Activated T-cell treated with anti-CD3 and anti-CD28 coated beads, Interleukin-2, amount 50 U/mL, for 24 hours (primary cell): ENCODE data around the gene HIPK2.

ENCODE experiments used
- DNase-seq: peaks from one replicate; pipeline ENCODE4 v3.0.0-alpha.2; 2020
- H3K27ac Mint-ChIP-seq: 2 replicates; pipeline ENCODE4 v1.8.0; 2020; ENCODE audit warnings: mild to moderate bottlenecking, mixed read lengths
- H3K27me3 Mint-ChIP-seq: 2 replicates; pipeline ENCODE4 v1.8.0; 2020; ENCODE audit warnings: mixed read lengths
- H3K36me3 Mint-ChIP-seq: 2 replicates; pipeline ENCODE4 v1.8.0; 2020; ENCODE audit warnings: low read depth, mixed read lengths
- H3K4me1 Mint-ChIP-seq: 2 replicates; pipeline ENCODE4 v1.8.0; 2020; ENCODE audit warnings: low read depth, mixed read lengths
- H3K4me3 Mint-ChIP-seq: 2 replicates; pipeline ENCODE4 v1.8.0; 2020; ENCODE audit warnings: mild to moderate bottlenecking, moderate library complexity, mixed read lengths
- H3K9me3 Mint-ChIP-seq: 2 replicates; pipeline ENCODE4 v1.8.0; 2020; ENCODE audit warnings: mixed read lengths

Gene HIPK2

GRCh38 chr7:139726485-139726869 lies 51.3 kb downstream of the HIPK2 start:
- no peak for DNase-seq
- Mint-ChIP-seq H3K4me3 (no peak overlapping the region), H3K27ac (peak overlapping the region; percentile 47), H3K36me3 (peaks cover 15% of the 10 kb centered on the region), H3K9me3 (no peaks in the 10 kb centered on the region), H3K27me3 (no peaks in the 10 kb centered on the region), H3K4me1 (peaks cover 57% of the 10 kb centered on the region)

DNA sequence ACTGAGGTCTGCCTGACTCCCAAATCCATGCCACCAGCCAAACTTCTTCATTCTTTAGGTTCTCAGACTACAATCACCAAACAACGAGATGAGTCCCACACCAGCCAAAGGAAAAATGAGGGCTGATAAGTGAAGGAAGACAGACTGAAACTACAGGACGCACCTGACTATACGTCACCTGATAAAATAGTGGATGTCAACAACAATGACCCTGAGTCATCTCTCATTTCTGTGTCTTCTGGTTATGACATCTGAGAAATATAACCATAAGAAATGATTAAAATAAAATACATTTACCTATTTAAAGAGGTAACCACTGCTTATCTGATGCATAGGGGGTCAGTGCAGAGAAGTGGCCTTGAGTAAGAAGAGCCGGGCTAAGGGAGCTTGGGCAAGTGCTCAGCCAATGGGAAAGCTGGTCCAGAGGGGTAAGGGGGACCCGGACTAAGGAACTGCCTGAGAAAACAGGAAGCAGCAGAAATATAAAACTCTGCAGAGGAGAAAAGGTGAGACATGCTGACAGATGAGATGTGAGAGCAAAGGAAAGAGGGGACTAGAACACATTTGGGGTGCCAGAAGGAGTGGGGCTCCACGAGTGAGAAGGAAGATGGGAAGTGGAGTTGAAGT lies 51.8 kb downstream of the HIPK2 start:
- Mint-ChIP-seq H3K36me3 (peaks cover 15% of the 10 kb centered on the region), H3K27me3 (no peaks in the 10 kb centered on the region), H3K4me1 (peaks cover 51% of the 10 kb centered on the region), H3K9me3 (no peaks in the 10 kb centered on the region), H3K27ac (peak overlapping the region; percentile 47), H3K4me3 (no peak overlapping the region)
- DNase-seq = no peak

- Mint-ChIP-seq H3K27me3 (no peaks in the 10 kb centered on the region), H3K27ac (no peak overlapping the region), H3K4me3 (no peak overlapping the region), H3K4me1 (peaks cover 46% of the 10 kb centered on the region), H3K36me3 (peaks cover 15% of the 10 kb centered on the region), H3K9me3 (no peaks in the 10 kb centered on the region)
- peak; percentile 16 for DNase-seq
Observed at GRCh38 chr7:139725077-139725476, 52.7 kb downstream of the HIPK2 start.

- H3K27me3 Mint-ChIP-seq = no peaks in the 10 kb centered on the region
- no peaks in the 10 kb centered on the region for H3K36me3 Mint-ChIP-seq
- H3K4me3 Mint-ChIP-seq = no peak overlapping the region
- H3K27ac Mint-ChIP-seq = no peak overlapping the region
- DNase-seq = no peak
- H3K9me3 Mint-ChIP-seq = no peaks in the 10 kb centered on the region
- H3K4me1 Mint-ChIP-seq = peaks cover 34% of the 10 kb centered on the region
Observed at GRCh38 chr7:139722604-139723003, 55.2 kb downstream of the HIPK2 start.

- H3K4me3 Mint-ChIP-seq = no peak overlapping the region
- H3K4me1 Mint-ChIP-seq = peaks cover 26% of the 10 kb centered on the region
- H3K27me3 Mint-ChIP-seq = no peaks in the 10 kb centered on the region
- H3K9me3 Mint-ChIP-seq = no peaks in the 10 kb centered on the region
- peaks cover 6% of the 10 kb centered on the region for H3K36me3 Mint-ChIP-seq
- DNase-seq = no peak
- H3K27ac Mint-ChIP-seq = no peak overlapping the region
Observed at GRCh38 chr7:139721821-139722220, 56.0 kb downstream of the HIPK2 start.

- DNase-seq = no peak
- Mint-ChIP-seq H3K27ac (no peak overlapping the region), H3K4me3 (no peak overlapping the region)
Observed at GRCh38 chr7:139721417-139721816, 56.4 kb downstream of the HIPK2 start.

DNA sequence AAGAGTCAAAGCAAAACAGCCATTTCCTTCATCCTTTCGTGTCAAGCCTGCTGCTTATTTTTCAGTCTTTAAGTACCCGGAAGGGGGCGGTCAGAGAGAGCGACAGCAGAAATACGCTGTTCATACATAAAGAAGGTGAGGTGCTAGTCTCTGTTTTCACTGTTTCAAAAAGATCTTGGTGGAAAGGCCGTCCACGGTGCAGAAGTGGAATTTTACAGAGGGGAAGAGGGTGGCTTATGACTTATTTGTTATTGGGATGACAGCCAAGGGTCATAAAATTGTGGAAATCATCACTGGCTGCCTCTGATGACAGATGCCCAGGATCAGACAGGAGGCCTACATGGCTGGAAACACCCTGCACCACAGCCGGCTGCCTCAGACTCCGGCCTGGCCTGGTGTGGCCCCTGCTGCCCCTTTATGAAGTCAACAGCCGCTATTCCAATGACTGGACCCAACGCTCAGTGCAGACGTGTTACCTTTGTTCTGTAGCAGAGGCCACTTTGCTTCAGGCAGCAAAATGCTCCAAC lies 57.0 kb downstream of the HIPK2 start:
- no peak for DNase-seq
- Mint-ChIP-seq H3K9me3 (no peaks in the 10 kb centered on the region), H3K4me1 (peaks cover 16% of the 10 kb centered on the region), H3K27me3 (no peaks in the 10 kb centered on the region), H3K4me3 (no peak overlapping the region), H3K36me3 (peaks cover 16% of the 10 kb centered on the region), H3K27ac (no peak overlapping the region)

More at GRCh38 chr7:139721417-139721816, 56.4 kb downstream of the HIPK2 start:
- H3K27me3 Mint-ChIP-seq = no peaks in the 10 kb centered on the region
- H3K36me3 Mint-ChIP-seq = peaks cover 10% of the 10 kb centered on the region
- peaks cover 22% of the 10 kb centered on the region for H3K4me1 Mint-ChIP-seq
- no peaks in the 10 kb centered on the region for H3K9me3 Mint-ChIP-seq

- DNase-seq = no peak
- peaks cover 12% of the 10 kb centered on the region for H3K4me1 Mint-ChIP-seq
- no peak overlapping the region for H3K27ac Mint-ChIP-seq
- peaks cover 22% of the 10 kb centered on the region for H3K36me3 Mint-ChIP-seq
- H3K9me3 Mint-ChIP-seq = no peaks in the 10 kb centered on the region
- no peak overlapping the region for H3K4me3 Mint-ChIP-seq
- no peaks in the 10 kb centered on the region for H3K27me3 Mint-ChIP-seq
Observed at GRCh38 chr7:139720186-139720585, 57.6 kb downstream of the HIPK2 start.

GRCh38 chr7:139718859-139719258 lies 58.9 kb downstream of the HIPK2 start:
- no peaks in the 10 kb centered on the region for H3K27me3 Mint-ChIP-seq
- no peak overlapping the region for H3K4me3 Mint-ChIP-seq
- peaks cover 32% of the 10 kb centered on the region for H3K36me3 Mint-ChIP-seq
- no peak for DNase-seq
- no peaks in the 10 kb centered on the region for H3K9me3 Mint-ChIP-seq
- H3K27ac Mint-ChIP-seq = no peak overlapping the region
- H3K4me1 Mint-ChIP-seq = peaks cover 5% of the 10 kb centered on the region

DNA sequence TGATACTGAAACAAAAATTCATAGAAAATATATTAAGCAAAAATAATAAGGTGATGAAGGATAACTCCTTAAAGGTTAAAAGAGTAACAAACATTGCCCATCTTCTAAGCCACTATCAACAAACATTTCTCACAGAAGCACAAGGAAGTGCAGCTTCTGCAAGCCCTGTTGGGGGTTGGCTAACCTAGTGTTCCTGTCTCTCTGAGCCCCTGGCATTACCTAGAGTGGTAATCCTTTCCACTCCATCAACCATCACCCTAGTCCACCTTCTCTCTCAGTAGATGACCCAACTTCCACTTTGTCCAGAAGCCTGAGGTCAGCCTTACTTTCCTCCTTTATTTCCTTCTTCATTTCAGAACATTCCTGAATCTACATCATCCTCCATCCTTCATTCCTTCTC lies 59.7 kb downstream of the HIPK2 start:
- H3K27ac Mint-ChIP-seq = no peak overlapping the region
- H3K36me3 Mint-ChIP-seq = peaks cover 39% of the 10 kb centered on the region
- no peaks in the 10 kb centered on the region for H3K9me3 Mint-ChIP-seq
- DNase-seq = no peak
- H3K27me3 Mint-ChIP-seq = no peaks in the 10 kb centered on the region
- H3K4me1 Mint-ChIP-seq = no peaks in the 10 kb centered on the region
- H3K4me3 Mint-ChIP-seq = no peak overlapping the region

GRCh38 chr7:139716156-139716942 lies 61.4 kb downstream of the HIPK2 start:
- DNase-seq = no peak
- Mint-ChIP-seq H3K4me1 (no peaks in the 10 kb centered on the region), H3K9me3 (no peaks in the 10 kb centered on the region), H3K27me3 (no peaks in the 10 kb centered on the region), H3K27ac (no peak overlapping the region), H3K4me3 (no peak overlapping the region), H3K36me3 (peaks cover 52% of the 10 kb centered on the region)

GRCh38 chr7:139715194-139715815 lies 62.5 kb downstream of the HIPK2 start:
- H3K9me3 Mint-ChIP-seq = no peaks in the 10 kb centered on the region
- H3K36me3 Mint-ChIP-seq = peaks cover 59% of the 10 kb centered on the region
- H3K4me3 Mint-ChIP-seq = no peak overlapping the region

GRCh38 chr7:139714163-139714901 lies 63.5 kb downstream of the HIPK2 start:
- no peak for DNase-seq
- Mint-ChIP-seq H3K4me3 (no peak overlapping the region), H3K36me3 (peaks cover 65% of the 10 kb centered on the region)

More at GRCh38 chr7:139715194-139715815, 62.5 kb downstream of the HIPK2 start:
- Mint-ChIP-seq H3K4me1 (peaks cover 3% of the 10 kb centered on the region), H3K27ac (no peak overlapping the region), H3K27me3 (no peaks in the 10 kb centered on the region)
- no peak for DNase-seq

DNA sequence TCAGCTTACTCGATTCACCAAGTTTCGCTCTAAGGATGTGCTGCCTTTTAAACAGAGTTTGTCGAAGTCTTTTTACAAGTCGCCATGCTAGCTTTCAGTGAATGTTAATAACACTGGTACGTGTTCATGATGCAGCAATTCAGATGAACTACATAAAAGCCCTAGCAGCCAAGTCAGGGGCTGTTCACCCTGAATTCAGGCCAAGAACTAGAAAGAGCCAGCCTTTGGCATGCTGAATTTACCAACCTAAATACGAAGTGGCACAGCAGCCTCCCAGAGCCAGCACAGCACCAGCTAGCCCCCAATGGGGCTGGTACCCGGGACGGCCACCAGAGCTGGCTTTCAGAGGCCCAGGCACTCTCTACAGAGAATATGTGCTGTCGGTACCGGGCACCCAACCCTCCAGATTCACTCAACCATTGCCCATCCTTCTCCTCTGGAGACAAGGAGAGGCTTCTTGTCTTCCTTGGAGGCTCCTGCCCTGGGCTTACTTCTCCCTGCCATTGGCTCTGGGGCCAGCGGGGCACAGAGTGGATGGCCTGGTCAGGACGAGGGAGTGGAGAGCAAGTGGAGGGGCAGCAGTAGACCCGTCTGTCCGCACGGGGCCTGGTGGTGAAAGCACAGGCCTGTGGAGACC lies 64.2 kb downstream of the HIPK2 start:
- Mint-ChIP-seq H3K9me3 (no peaks in the 10 kb centered on the region), H3K27me3 (no peaks in the 10 kb centered on the region), H3K4me3 (no peak overlapping the region), H3K4me1 (peaks cover 3% of the 10 kb centered on the region), H3K36me3 (peaks cover 68% of the 10 kb centered on the region), H3K27ac (no peak overlapping the region)
- DNase-seq = no peak

More at GRCh38 chr7:139714163-139714901, 63.5 kb downstream of the HIPK2 start:
- Mint-ChIP-seq H3K27me3 (no peaks in the 10 kb centered on the region), H3K27ac (no peak overlapping the region), H3K4me1 (peaks cover 3% of the 10 kb centered on the region), H3K9me3 (no peaks in the 10 kb centered on the region)
